ENCODE measurements around the gene MPG. TPM values are rescaled to one million over a fixed set of nuclear protein-coding genes. Genes with fewer than 3 reads are reported as not detected.

MPG gene
- total and polyA plus RNA-seq, 2 donors (not counting 1 experiment from before 2014, with no cell fraction given): 59.6 to 66.4 TPM

- Histone ChIP-seq H3K79me2 (ENCODE audit: control insufficient read depth, insufficient read depth, low read length) (peaks cover 34% of the 10 kb centered on the region), H3K27me3 (replicated peaks in 1 of 4; ENCODE audit: control extremely low read depth in 1 of 4, control insufficient read depth in 3 of 4, insufficient read depth in 4 of 4, low read length in 3 of 4) (no peaks in the 10 kb centered on the region), H3K36me3 (replicated peaks in 1 of 2; ENCODE audit: control extremely low read depth in 1 of 2, control insufficient read depth in 1 of 2, extremely low read depth in 1 of 2, insufficient read depth in 2 of 2, low read length in 1 of 2) (peaks cover 4 to 47% of the 10 kb centered on the region in 2 experiments), H3K9me3 (ENCODE audit: control extremely low read depth in 1 of 3, control insufficient read depth in 2 of 3, insufficient read depth in 1 of 3, low read length in 2 of 3) (no peaks in the 10 kb centered on the region), H3K27ac (ENCODE audit: low read length in 2 of 2) (no peak overlapping the region), H3K9ac (ENCODE audit: low read length) (no peak overlapping the region), H3K4me1 (ENCODE audit: control insufficient read depth in 2 of 2, insufficient read depth in 2 of 2, low read length in 2 of 2) (peaks cover 36 to 45% of the 10 kb centered on the region in 2 donors), H4K20me1 (ENCODE audit: control insufficient read depth, insufficient read depth, low read length, poor library complexity, severe bottlenecking) (no peaks in the 10 kb centered on the region), H2AFZ (ENCODE audit: insufficient read depth, low read depth, low read length, poor library complexity, severe bottlenecking) (no peak overlapping the region), H3K4me3 (ENCODE audit: control extremely low read depth in 1 of 5, extremely low read depth in 1 of 5, insufficient read depth in 1 of 5, low read depth in 2 of 5, low read length in 4 of 5) (no peak overlapping the region), H3K4me2 (replicated peaks; ENCODE audit: low read depth, low read length, poor library complexity, severe bottlenecking) (no peak overlapping the region)
- no peak for DNase-seq
- intact Hi-C loops (cut with micrococcal nuclease): no loop called here
- H3K4me3 Mint-ChIP-seq: no peak overlapping the region
- no peak for TF ChIP-seq CTCF (IDR thresholded peaks at IDR 0.05)
- no peak for TF ChIP-seq EZH2 (IDR thresholded peaks at IDR 0.05; ENCODE audit: borderline replicate concordance, insufficient read depth, low read depth, low read length, poor library complexity, severe bottlenecking)
- CTCF ChIA-PET: interaction anchor here (0.5 to 4.5 kb wide), 2 partner anchors 24 to 321 kb away, joined by 4 to 35 read pairs; no protein-coding TSS in a partner anchor
- H3K27ac Mint-ChIP-seq: peak overlapping the region; percentile 74
- 98% methylated on average over 21 of the region's 22 CpGs for WGBS (ENCODE audit: insufficient coverage)
- POLR2A ChIA-PET: interaction anchor here (1.0 kb wide), 1 partner anchor 12 kb away, joined by 4 read pairs; the partner anchor contains the start of genes POLR3K and SNRNP25
- H3K27me3 Mint-ChIP-seq: no peaks in the 10 kb centered on the region
- H3K4me1 Mint-ChIP-seq: peaks cover 50% of the 10 kb centered on the region
- no peaks in the 10 kb centered on the region for H3K9me3 Mint-ChIP-seq (ENCODE audit: insufficient read depth)
- no peak for ATAC-seq (ENCODE audit: low read depth)
These were observed 36.5 kb upstream of the MPG start for GRCh38 chr16:41439-42068.

- Histone ChIP-seq H3K27me3 (replicated peaks in 1 of 4; ENCODE audit: control extremely low read depth in 1 of 4, control insufficient read depth in 3 of 4, insufficient read depth in 4 of 4, low read length in 3 of 4) (no peaks in the 10 kb centered on the region), H3K9me3 (ENCODE audit: control extremely low read depth in 1 of 3, control insufficient read depth in 2 of 3, insufficient read depth in 1 of 3, low read length in 2 of 3) (no peaks in the 10 kb centered on the region), H3K36me3 (replicated peaks in 1 of 2; ENCODE audit: control extremely low read depth in 1 of 2, control insufficient read depth in 1 of 2, extremely low read depth in 1 of 2, insufficient read depth in 2 of 2, low read length in 1 of 2) (peaks cover 4 to 51% of the 10 kb centered on the region in 2 experiments), H2AFZ (ENCODE audit: insufficient read depth, low read depth, low read length, poor library complexity, severe bottlenecking) (no peak overlapping the region), H4K20me1 (ENCODE audit: control insufficient read depth, insufficient read depth, low read length, poor library complexity, severe bottlenecking) (peaks cover under 1% of the 10 kb centered on the region), H3K4me2 (replicated peaks; ENCODE audit: low read depth, low read length, poor library complexity, severe bottlenecking) (no peak overlapping the region), H3K79me2 (ENCODE audit: control insufficient read depth, insufficient read depth, low read length) (peaks cover 31% of the 10 kb centered on the region), H3K4me1 (ENCODE audit: control insufficient read depth in 2 of 2, insufficient read depth in 2 of 2, low read length in 2 of 2) (peaks cover 31 to 40% of the 10 kb centered on the region in 2 donors), H3K27ac (ENCODE audit: low read length in 2 of 2) (peak overlapping the region in 1 of 2 donors; percentile 44), H3K9ac (ENCODE audit: low read length) (no peak overlapping the region), H3K4me3 (ENCODE audit: control extremely low read depth in 1 of 5, extremely low read depth in 1 of 5, insufficient read depth in 1 of 5, low read depth in 2 of 5, low read length in 4 of 5) (no peak overlapping the region)
- 95% methylated on average over 11 of the region's 11 CpGs for WGBS (ENCODE audit: insufficient coverage)
- no peaks in the 10 kb centered on the region for H3K27me3 Mint-ChIP-seq
- peak overlapping the region; percentile 78 for H3K27ac Mint-ChIP-seq
- POLR2A ChIA-PET: no interaction called here
- H3K4me1 Mint-ChIP-seq: peaks cover 45% of the 10 kb centered on the region
- DNase-seq (no peak), ATAC-seq (ENCODE audit: low read depth) (no peak)
- TF ChIP-seq CTCF (IDR thresholded peaks at IDR 0.05): no peak
- TF ChIP-seq EZH2 (IDR thresholded peaks at IDR 0.05; ENCODE audit: borderline replicate concordance, insufficient read depth, low read depth, low read length, poor library complexity, severe bottlenecking): no peak
- H3K9me3 Mint-ChIP-seq (ENCODE audit: insufficient read depth): no peaks in the 10 kb centered on the region
- intact Hi-C loops (cut with micrococcal nuclease): no loop called here
- no peak overlapping the region for H3K4me3 Mint-ChIP-seq
- CTCF ChIA-PET: interaction anchor here (3.1 kb wide), 1 partner anchor 54 kb away, joined by 14 read pairs; no protein-coding TSS in a partner anchor
These were observed 36.0 kb upstream of the MPG start for GRCh38 chr16:42069-42457.
